Measurements from ENCODE around the gene STAP1. TPM values are rescaled to one million over a fixed set of nuclear protein-coding genes. Genes with fewer than 3 reads are reported as not detected.

Gene STAP1
- total RNA-seq, 1 experiment from 2014 or later, result not detected

- DNase-seq (ENCODE audit: low spot score), result no peak
Measured at GRCh38 chr4:67555447-67555846, 3.1 kb upstream of the STAP1 start.

- DNase-seq (ENCODE audit: low spot score), result no peak
Measured at GRCh38 chr4:67556436-67556835, 2.1 kb upstream of the STAP1 start.

GRCh38 chr4:67565284-67565683 is 6.8 kb downstream of the STAP1 start:
- DNase-seq (ENCODE audit: low spot score), result no peak

GRCh38 chr4:67566335-67566734 is 7.8 kb downstream of the STAP1 start:
- DNase-seq (ENCODE audit: low spot score), result no peak

- no peak for DNase-seq (ENCODE audit: low spot score)
Measured at GRCh38 chr4:67568820-67569219, 10.3 kb downstream of the STAP1 start.

- no peak for DNase-seq (ENCODE audit: low spot score)
Measured at GRCh38 chr4:67570537-67570936, 12.0 kb downstream of the STAP1 start.

- DNase-seq (ENCODE audit: low spot score), result no peak
Measured at GRCh38 chr4:67571975-67572374, 13.4 kb downstream of the STAP1 start.

- no peak for DNase-seq (ENCODE audit: low spot score)
Measured at GRCh38 chr4:67573193-67573592, 14.7 kb downstream of the STAP1 start.

GRCh38 chr4:67575232-67576058 is 16.9 kb downstream of the STAP1 start:
- DNase-seq (ENCODE audit: low spot score), result no peak

- DNase-seq (ENCODE audit: low spot score), result no peak
Measured at GRCh38 chr4:67576059-67576466, 17.5 kb downstream of the STAP1 start.

- DNase-seq (ENCODE audit: low spot score), result no peak
Measured at GRCh38 chr4:67576538-67576937, 18.0 kb downstream of the STAP1 start.

- no peak for DNase-seq (ENCODE audit: low spot score)
Measured at GRCh38 chr4:67580577-67580976, 22.1 kb downstream of the STAP1 start.

GRCh38 chr4:67581208-67581857 is 22.8 kb downstream of the STAP1 start:
- no peak for DNase-seq (ENCODE audit: low spot score)

- DNase-seq (ENCODE audit: low spot score), result no peak
Measured at GRCh38 chr4:67581913-67582312, 23.4 kb downstream of the STAP1 start.

GRCh38 chr4:67584496-67584895 is 26.0 kb downstream of the STAP1 start:
- no peak for DNase-seq (ENCODE audit: low spot score)

- DNase-seq (ENCODE audit: low spot score), result no peak
Measured at GRCh38 chr4:67587156-67587555, 28.6 kb downstream of the STAP1 start.

GRCh38 chr4:67593741-67594175 is 35.2 kb downstream of the STAP1 start:
- no peak for DNase-seq (ENCODE audit: low spot score)

- no peak for DNase-seq (ENCODE audit: low spot score)
Measured at GRCh38 chr4:67603310-67604028, 44.9 kb downstream of the STAP1 start.

GRCh38 chr4:67604029-67604381 is 45.5 kb downstream of the STAP1 start:
- no peak for DNase-seq (ENCODE audit: low spot score)

GRCh38 chr4:67604749-67605148 is 46.2 kb downstream of the STAP1 start:
- DNase-seq (ENCODE audit: low spot score), result no peak

- DNase-seq (ENCODE audit: low spot score), result no peak
Measured at GRCh38 chr4:67608027-67608426, 49.5 kb downstream of the STAP1 start.

- DNase-seq (ENCODE audit: low spot score), result no peak
Measured at GRCh38 chr4:67614186-67614585, 55.7 kb downstream of the STAP1 start.

GRCh38 chr4:67615119-67615518 is 56.6 kb downstream of the STAP1 start:
- DNase-seq (ENCODE audit: low spot score), result no peak

Data from A172 (cell line).